CD14-positive monocyte (primary cell): ENCODE measurements around the gene HPSE2. TPM values are rescaled to one million over a fixed set of nuclear protein-coding genes. Genes with fewer than 3 reads are reported as not detected.

Source experiments
- DNase-seq, 3 donors: peaks; one replicate each; pipeline ENCODE4 v3.0.0-alpha.2; 2011 to 2022
- H2AFZ ChIP-seq: 2 replicates; pipeline ENCODE4 v1.6.0; 2012; ENCODE audit warnings: mild to moderate bottlenecking, low read depth, low read length, inconsistent platforms; ENCODE audit not compliant: insufficient read depth, poor library complexity, severe bottlenecking
- H3K27ac ChIP-seq, 2 donors: 1 replicate in 1 of 2; 2 replicates in 1 of 2; pipeline ENCODE4 v1.5.1; 2012 to 2013; ENCODE audit warnings: low read length in 2 of 2, control low read depth in 1 of 2, inconsistent platforms in 1 of 2, low read depth in 1 of 2, mild to moderate bottlenecking in 1 of 2
- H3K27me3 ChIP-seq, 2 donors: one replicate each; pipeline versions ENCODE4 v1.6.0 to v1.6.1; 2011 to 2013; ENCODE audit warnings: low read length in 2 of 2; ENCODE audit not compliant: control insufficient read depth in 2 of 2, insufficient read depth in 2 of 2
- H3K36me3 ChIP-seq, 2 donors: replicated peaks in 1 of 2; 1 replicate in 1 of 2; 2 replicates in 1 of 2; pipeline versions ENCODE4 v1.5.1 to v1.6.1; 2012 to 2013; ENCODE audit warnings: low read length in 2 of 2, control low read depth in 1 of 2, inconsistent platforms in 1 of 2, mild to moderate bottlenecking in 1 of 2; ENCODE audit not compliant: insufficient read depth in 2 of 2, control insufficient read depth in 1 of 2
- H3K4me1 ChIP-seq, 2 donors: 1 replicate in 1 of 2; 2 replicates in 1 of 2; pipeline versions ENCODE4 v1.5.1 to v1.6.1; 2012 to 2013; ENCODE audit warnings: low read length in 2 of 2, control low read depth in 1 of 2, inconsistent platforms in 1 of 2, mild to moderate bottlenecking in 1 of 2, moderate library complexity in 1 of 2; ENCODE audit not compliant: insufficient read depth in 2 of 2, control insufficient read depth in 1 of 2
- H3K4me2 ChIP-seq: replicated peaks from 2 replicates; pipeline ENCODE3; 2012; ENCODE audit warnings: low read length, moderate library complexity, mild to moderate bottlenecking; ENCODE audit not compliant: poor library complexity, severe bottlenecking; ENCODE audit errors: extremely low read depth
- H3K4me3 ChIP-seq, 3 experiments: fragments of 200-600 bp in 1 of 3; sonication (generic) in 1 of 3; replicated peaks in 1 of 3; 1 replicate in 2 of 3; 2 replicates in 1 of 3; pipeline ENCODE4 v1.5.1; 2011 to 2013; ENCODE audit warnings: low read length in 3 of 3, mild to moderate bottlenecking in 3 of 3, control low read depth in 2 of 3, low read depth in 2 of 3, inconsistent platforms in 1 of 3, moderate library complexity in 1 of 3
- H3K79me2 ChIP-seq: 2 replicates; pipeline ENCODE4 v1.6.0; 2012; ENCODE audit warnings: mild to moderate bottlenecking, control low read depth, inconsistent platforms, low read length, moderate library complexity; ENCODE audit not compliant: insufficient read depth
- H3K9ac ChIP-seq: 2 replicates; pipeline ENCODE4 v1.6.0; 2017; ENCODE audit warnings: low read length, mild to moderate bottlenecking; ENCODE audit not compliant: insufficient read depth, poor library complexity, severe bottlenecking
- H3K9me3 ChIP-seq, 2 donors: replicated peaks in 1 of 2; 1 replicate in 1 of 2; 2 replicates in 1 of 2; pipeline versions ENCODE4 v1.5.1 to v1.6.1; 2012 to 2013; ENCODE audit warnings: low read length in 2 of 2, control low read depth in 1 of 2; ENCODE audit not compliant: control insufficient read depth in 1 of 2, insufficient read depth in 1 of 2
- H4K20me1 ChIP-seq: 2 replicates; pipeline ENCODE4 v1.6.0; 2012; ENCODE audit warnings: mild to moderate bottlenecking, low read length, control low read depth, moderate library complexity; ENCODE audit not compliant: insufficient read depth
- H3K27ac Mint-ChIP-seq, 7 donors: one replicate each; pipeline ENCODE4 v1.8.0; 2020; ENCODE audit warnings: mild to moderate bottlenecking in 7 of 7, mixed read lengths in 7 of 7, moderate library complexity in 6 of 7, inconsistent platforms in 2 of 7
- H3K27me3 Mint-ChIP-seq, 3 donors: one replicate each; pipeline ENCODE4 v1.8.0; 2021 to 2022; ENCODE audit warnings: low read depth in 3 of 3, mild to moderate bottlenecking in 3 of 3, mixed read lengths in 3 of 3, moderate library complexity in 3 of 3, inconsistent platforms in 1 of 3
- H3K36me3 Mint-ChIP-seq, 2 donors: one replicate each; pipeline ENCODE4 v1.8.0; 2020; ENCODE audit warnings: mixed read lengths in 2 of 2, inconsistent platforms in 1 of 2, mild to moderate bottlenecking in 1 of 2
- H3K4me1 Mint-ChIP-seq: one replicate; pipeline ENCODE4 v1.8.0; 2020; ENCODE audit warnings: mild to moderate bottlenecking, mixed read lengths
- H3K4me3 Mint-ChIP-seq, 2 donors: one replicate each; pipeline ENCODE4 v1.8.0; 2020; ENCODE audit warnings: mild to moderate bottlenecking in 2 of 2, mixed read lengths in 2 of 2, moderate library complexity in 1 of 2
- H3K9me3 Mint-ChIP-seq, 7 donors: one replicate each; pipeline ENCODE4 v1.8.0; 2020 to 2022; ENCODE audit warnings: mixed read lengths in 7 of 7, mild to moderate bottlenecking in 6 of 7, moderate library complexity in 6 of 7, inconsistent platforms in 2 of 7
- CTCF ChIP-seq: fragments of 200-600 bp; IDR thresholded peaks from one replicate; pipeline ENCODE4 v1.8.0; 2022; ENCODE audit warnings: antibody characterized with exemption, mild to moderate bottlenecking
- WGBS: methylation state at CpG from one replicate; pipeline ENCODE4 v1.1.5; 2013; ENCODE audit warnings: missing lambda C conversion rate; ENCODE audit not compliant: insufficient coverage; 5-methylcytosine and 5-hydroxymethylcytosine counted together
- intact Hi-C, 2 donors: fragments of 100-400 bp; cut with micrococcal nuclease; formaldehyde crosslinking; loops; one replicate each; pipeline versions ENCODE4 v1.15.0 to v1.15.1; 2023
- polyA plus RNA-seq, 3 donors: library from polyadenylated mRNA; depleted of rRNA in 1 of 3; unstranded in 2 of 3; stranded (reverse) in 1 of 3; fragments of 300-500 nt in 2 of 3; fragments of >200 nt in 1 of 3; fragmentation: Illumina TruSeq in 2 of 3; gene quantifications; 1 replicate in 2 of 3; 2 replicates in 1 of 3; pipeline ENCODE4 v1.2.3, GENCODE V29; 2012 to 2021

Gene HPSE2
- polyA plus RNA-seq, 3 donors, result not detected

GRCh38 chr10:98572594-98572993 lies 663.1 kb downstream of the HPSE2 start:
- Histone ChIP-seq H3K9ac (no peak overlapping the region), H3K4me3 (no peak overlapping the region), H3K4me2 (no peak overlapping the region), H3K27me3 (no peaks in the 10 kb centered on the region), H3K79me2 (no peaks in the 10 kb centered on the region), H3K27ac (no peak overlapping the region), H2AFZ (no peak overlapping the region), H3K9me3 (no peaks in the 10 kb centered on the region), H3K36me3 (no peaks in the 10 kb centered on the region), H4K20me1 (no peaks in the 10 kb centered on the region), H3K4me1 (no peaks in the 10 kb centered on the region)
- H3K27ac Mint-ChIP-seq, result no peak overlapping the region
- no peak for DNase-seq
- no peaks in the 10 kb centered on the region for H3K36me3 Mint-ChIP-seq
- H3K27me3 Mint-ChIP-seq, result peaks cover 7 to 17% (median 9%) of the 10 kb centered on the region in 3 donors
- no peak for TF ChIP-seq CTCF
- intact Hi-C loops, result no loop called here
- WGBS, result 50% methylated on average over 2 of the region's 5 CpGs
- H3K4me3 Mint-ChIP-seq, result no peak overlapping the region
- peaks cover 0 to 2% (median 0%) of the 10 kb centered on the region in 7 donors for H3K9me3 Mint-ChIP-seq
- H3K4me1 Mint-ChIP-seq, result no peaks in the 10 kb centered on the region

GRCh38 chr10:98570834-98571233 lies 664.8 kb downstream of the HPSE2 start:
- H3K9me3 Mint-ChIP-seq, result peaks cover 0 to 2% (median 0%) of the 10 kb centered on the region in 7 donors
- H3K4me2 ChIP-seq, result no peak overlapping the region
- H3K36me3 Mint-ChIP-seq, result no peaks in the 10 kb centered on the region
- no peaks in the 10 kb centered on the region for H3K36me3 ChIP-seq
- H3K4me3 ChIP-seq, result no peak overlapping the region
- H3K9me3 ChIP-seq, result no peaks in the 10 kb centered on the region
- no peaks in the 10 kb centered on the region for H3K79me2 ChIP-seq
- no peaks in the 10 kb centered on the region for H3K4me1 ChIP-seq
- no peak overlapping the region for H3K27ac ChIP-seq
- no peak overlapping the region for H3K9ac ChIP-seq
- no peak for DNase-seq
- no peak for TF ChIP-seq CTCF
- WGBS, result 80% methylated on average over 1 of the region's 5 CpGs
- H4K20me1 ChIP-seq, result no peaks in the 10 kb centered on the region
- H3K27me3 Mint-ChIP-seq, result peaks cover 3 to 12% (median 8%) of the 10 kb centered on the region in 3 donors
- H3K4me1 Mint-ChIP-seq, result no peaks in the 10 kb centered on the region
- H3K27me3 ChIP-seq, result no peaks in the 10 kb centered on the region
- intact Hi-C loops, result no loop called here
- H3K4me3 Mint-ChIP-seq, result no peak overlapping the region
- no peak overlapping the region for H2AFZ ChIP-seq
- H3K27ac Mint-ChIP-seq, result no peak overlapping the region
